GM21447 (cell line): Measurements from ENCODE around the gene AP1AR.

ENCODE experiments used
- ATAC-seq: cut with Tn5 transposase; IDR thresholded peaks from one replicate; pipeline ENCODE4 v1.9.1; 2021; ENCODE audit not compliant: unreplicated experiment

The AP1AR gene

GRCh38 chr4:112219826-112220366, 11.7 kb upstream of the AP1AR start:
- ATAC-seq = no peak

- ATAC-seq = no peak
Observed at GRCh38 chr4:112222219-112222955, 9.2 kb upstream of the AP1AR start.

GRCh38 chr4:112225157-112225556, 6.4 kb upstream of the AP1AR start:
- no peak for ATAC-seq

GRCh38 chr4:112230879-112231778, 458 bp upstream of the AP1AR start:
- ATAC-seq = peak; percentile 77

DNA sequence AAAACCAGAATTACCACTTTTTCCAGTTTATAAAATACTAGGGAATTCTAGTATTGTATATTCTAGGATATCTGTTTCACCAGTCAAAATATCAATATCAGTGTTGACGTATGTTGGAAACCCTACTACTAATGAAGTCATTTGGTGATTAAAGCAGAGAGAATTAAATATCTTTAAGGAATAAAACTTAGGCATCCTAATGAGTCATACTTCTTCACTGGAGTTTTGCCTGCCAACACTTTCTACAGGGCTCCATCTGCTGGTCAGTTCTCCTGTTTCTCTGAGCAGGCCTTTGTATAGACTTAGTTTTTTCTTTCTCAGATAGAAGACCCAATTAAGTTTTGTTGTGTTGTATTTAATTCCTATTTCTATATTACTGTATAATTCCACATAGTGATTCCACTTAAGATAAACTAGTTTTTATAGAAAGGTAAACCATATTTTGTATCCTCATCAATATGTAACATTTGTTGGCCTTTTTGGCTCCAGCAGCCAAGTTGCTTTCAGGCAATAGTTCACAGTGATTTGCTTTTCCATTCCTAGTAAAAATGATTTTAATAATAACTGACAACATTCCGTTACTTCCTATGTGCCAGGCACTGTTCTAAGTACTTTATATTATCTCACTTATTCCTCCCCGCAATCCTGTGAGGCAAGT, 3.5 kb downstream of the AP1AR start:
- no peak for ATAC-seq

- ATAC-seq = no peak
Observed at GRCh38 chr4:112236040-112236439, 4.5 kb downstream of the AP1AR start.

DNA sequence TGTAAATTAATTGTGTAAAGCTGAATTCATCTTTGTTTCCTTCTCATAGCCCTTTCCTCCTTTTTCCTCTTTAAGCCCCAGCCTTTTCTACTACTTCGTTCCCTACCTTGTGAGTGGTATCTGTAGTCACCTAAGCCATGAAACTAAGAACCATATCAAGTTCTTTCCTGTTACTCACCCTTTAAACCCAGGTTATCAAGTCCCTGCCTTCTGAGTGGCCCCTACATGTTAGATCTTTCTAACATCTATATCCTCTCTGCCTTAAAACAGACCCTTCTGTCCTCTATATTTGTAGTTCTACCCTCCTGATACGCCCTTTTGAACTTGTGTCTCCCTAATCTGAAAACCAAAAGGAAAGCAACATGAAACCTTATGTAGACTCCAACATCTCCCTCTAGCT, 7.2 kb downstream of the AP1AR start:
- no peak for ATAC-seq

GRCh38 chr4:112245383-112245782, 13.8 kb downstream of the AP1AR start:
- ATAC-seq = no peak

DNA sequence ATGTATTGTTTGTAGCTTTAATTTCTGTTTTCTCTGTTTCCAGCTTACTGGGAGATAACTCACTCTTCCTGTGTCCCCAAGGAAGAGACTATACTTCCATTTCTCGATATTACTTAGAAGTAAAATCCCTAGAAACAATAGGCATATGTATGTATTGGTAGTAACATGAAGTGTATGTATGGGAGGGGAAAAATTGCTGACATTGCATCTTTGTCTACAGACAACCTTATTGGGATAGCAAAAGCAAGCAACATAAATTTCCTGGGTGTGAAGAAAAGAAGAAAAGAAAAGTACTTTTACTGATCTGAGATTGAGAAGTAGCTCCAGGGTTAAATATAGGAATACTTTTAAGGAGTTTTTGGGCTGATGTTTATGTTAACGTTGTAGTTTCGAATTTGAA, 15.4 kb downstream of the AP1AR start:
- no peak for ATAC-seq

DNA sequence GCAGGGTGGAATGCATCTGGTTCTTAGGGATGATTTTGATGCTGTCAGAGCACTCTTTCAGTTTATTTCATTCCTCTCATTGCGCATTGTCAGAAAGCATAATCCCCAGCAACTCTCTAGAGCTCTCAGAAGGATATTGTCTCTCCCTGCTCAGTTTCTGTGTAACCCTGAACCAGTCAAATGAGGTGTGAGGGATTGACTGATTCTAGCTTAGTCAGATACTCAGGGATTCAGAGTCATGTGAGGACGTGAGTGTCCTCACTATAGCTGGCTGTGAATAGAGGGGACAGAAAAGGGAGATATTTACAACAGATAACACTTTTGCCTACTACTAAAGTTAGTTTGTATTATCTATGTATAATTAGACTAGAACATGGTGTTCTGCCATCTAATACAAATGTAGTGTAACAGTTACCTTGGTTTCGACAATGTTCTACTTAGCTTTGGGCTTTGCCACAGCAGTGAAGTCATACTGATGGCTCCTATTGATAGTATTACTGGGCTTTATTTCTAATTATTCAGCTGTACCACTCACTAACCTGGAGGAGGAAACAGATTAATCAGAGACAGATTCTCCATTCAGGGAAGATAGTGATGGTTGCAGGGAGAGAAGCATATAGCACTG, 19.5 kb downstream of the AP1AR start:
- no peak for ATAC-seq

DNA sequence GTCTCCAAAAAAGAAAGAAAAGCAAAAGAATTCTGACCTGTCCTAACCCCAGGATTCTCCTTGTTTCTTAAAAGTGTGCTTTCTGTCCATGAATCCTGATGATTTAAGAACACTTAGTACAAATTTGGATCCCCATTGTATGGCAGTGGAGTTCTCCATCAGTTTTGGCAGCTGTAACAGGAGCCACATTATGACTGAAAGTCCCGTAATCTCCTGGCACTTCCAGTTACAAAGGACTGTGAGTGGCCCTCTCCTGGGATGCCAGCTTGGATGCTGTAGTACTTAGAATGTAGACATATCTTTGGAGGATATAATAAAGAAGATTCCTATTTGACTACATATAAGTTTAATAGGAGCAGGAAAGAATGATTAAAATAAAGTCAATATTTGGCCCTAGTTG, 20.6 kb downstream of the AP1AR start:
- no peak for ATAC-seq

GRCh38 chr4:112253382-112254000, 21.9 kb downstream of the AP1AR start:
- peak; percentile 68 for ATAC-seq

DNA sequence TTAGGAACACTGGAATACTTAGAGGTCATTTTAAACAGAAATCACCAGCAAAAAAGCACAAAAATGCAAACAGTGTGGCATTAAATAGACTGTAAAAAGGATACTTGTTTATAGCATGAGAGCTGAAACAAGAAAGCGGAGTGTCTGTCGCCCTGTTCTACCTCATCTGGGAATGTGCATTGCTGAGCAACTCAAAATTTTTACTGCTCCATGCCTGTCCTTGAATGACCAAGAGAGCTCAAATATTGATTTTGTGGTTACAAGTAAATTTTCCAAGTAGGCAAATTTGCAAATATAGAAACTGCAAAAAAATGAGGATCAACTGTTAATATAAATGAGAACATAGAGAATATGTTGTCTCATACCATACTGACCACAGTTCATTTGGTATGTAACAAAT, 25.5 kb downstream of the AP1AR start:
- ATAC-seq = no peak

- ATAC-seq = no peak
Observed at GRCh38 chr4:112266823-112267222, 35.2 kb downstream of the AP1AR start.

GRCh38 chr4:112270051-112270450, 38.5 kb downstream of the AP1AR start:
- no peak for ATAC-seq

- ATAC-seq = no peak
Observed at GRCh38 chr4:112270640-112271421, 39.2 kb downstream of the AP1AR start.

GRCh38 chr4:112272292-112272691, 40.7 kb downstream of the AP1AR start:
- ATAC-seq = no peak

- no peak for ATAC-seq
Observed at GRCh38 chr4:112274959-112275358, 43.4 kb downstream of the AP1AR start.

DNA sequence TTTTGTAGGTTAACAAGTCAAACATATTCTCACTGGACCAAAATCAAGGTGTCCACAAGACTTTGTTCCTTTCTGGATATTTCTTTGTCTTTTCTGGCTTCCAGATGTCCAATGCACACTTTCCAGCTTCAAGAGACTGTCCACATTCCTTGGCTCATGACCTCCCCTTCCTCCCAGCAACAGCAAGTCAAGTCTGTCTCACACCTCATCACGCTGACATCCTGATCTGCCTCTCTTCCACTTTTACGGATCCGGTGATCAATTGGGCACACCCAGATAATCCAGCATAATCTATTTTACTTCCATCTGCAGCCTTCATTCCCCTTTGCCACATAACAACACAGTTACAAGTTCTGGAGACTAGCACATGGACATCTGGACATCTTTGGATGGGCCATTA, 44.5 kb downstream of the AP1AR start:
- no peak for ATAC-seq

DNA sequence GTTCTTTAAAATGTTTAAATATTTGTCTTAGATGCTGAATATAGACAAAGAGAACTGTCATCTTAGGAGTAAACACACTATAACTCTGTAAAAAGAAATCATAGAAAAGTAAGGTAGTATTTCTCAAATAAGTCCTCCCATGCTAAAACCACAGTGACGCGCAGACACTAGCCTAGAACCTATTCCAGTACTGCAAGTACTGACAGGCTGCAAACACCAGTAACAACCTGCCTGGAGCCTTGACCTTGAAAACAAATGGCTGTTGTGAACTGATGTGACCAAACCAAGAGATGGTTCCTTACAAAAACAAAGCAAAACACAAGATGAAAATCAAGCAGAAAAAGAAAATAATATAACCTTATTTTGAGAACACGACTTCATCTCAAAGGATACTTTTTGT, 45.6 kb downstream of the AP1AR start:
- ATAC-seq = no peak
